Gastrocnemius medialis (tissue), 4 donors: ENCODE data around the gene CTSD. TPM values are rescaled to one million over a fixed set of nuclear protein-coding genes. Genes with fewer than 3 reads are reported as not detected.
"Not testable (repeated sequence)": the region's sequence is repeated elsewhere in the genome, so short reads cannot be mapped to it uniquely, and the experiment has no call there.

Experiments
- ATAC-seq, 2 donors: fragments of 150-250 bp; one replicate each; pipeline ENCODE4 v1.9.1; 2016
- DNase-seq, 2 donors: peaks; one replicate each; pipeline ENCODE4 v3.0.0-alpha.2; 2019
- H3K27ac ChIP-seq, 4 donors: fragments of 200-600 bp; sonication (generic); 1 replicate in 1 of 4; 2 replicates in 3 of 4; pipeline ENCODE4 v1.5.1; 2016 to 2018; ENCODE audit warnings: mild to moderate bottlenecking in 2 of 4, moderate library complexity in 1 of 4
- H3K27me3 ChIP-seq, 3 donors: fragments of 200-600 bp; sonication (generic) in 2 of 3; 1 replicate in 1 of 3; 2 replicates in 2 of 3; pipeline versions ENCODE4 v1.5.1 to v1.6.0; 2016 to 2019; ENCODE audit warnings: mild to moderate bottlenecking in 1 of 3, moderate library complexity in 1 of 3
- H3K36me3 ChIP-seq, 2 donors: fragments of 200-600 bp; sonication (generic) in 1 of 2; one replicate each; pipeline ENCODE4 v1.5.1; 2017 to 2018
- H3K4me1 ChIP-seq, 2 donors: fragments of 200-600 bp; sonication (generic) in 1 of 2; one replicate each; pipeline ENCODE4 v1.5.1; 2016 to 2017; ENCODE audit warnings: mild to moderate bottlenecking in 2 of 2
- H3K4me3 ChIP-seq, 4 donors: fragments of 200-600 bp; sonication (generic) in 3 of 4; 1 replicate in 1 of 4; 2 replicates in 3 of 4; pipeline ENCODE4 v1.5.1; 2016 to 2019; ENCODE audit warnings: mild to moderate bottlenecking in 2 of 4
- H3K9me3 ChIP-seq, 3 donors: fragments of 200-600 bp; sonication (generic) in 2 of 3; 1 replicate in 1 of 3; 2 replicates in 2 of 3; pipeline ENCODE4 v1.5.1; 2016 to 2019
- CTCF ChIP-seq, 5 experiments: fragments of 450-650 bp in 3 of 5; fragments of 200-600 bp in 2 of 5; sonication (generic) in 2 of 5; IDR thresholded peaks in 4 of 5; conservative IDR thresholded peaks in 1 of 5; 1 replicate in 4 of 5; 2 replicates in 1 of 5; pipeline ENCODE4 v1.5.1; 2016 to 2019; ENCODE audit warnings: antibody characterized with exemption in 5 of 5, mild to moderate bottlenecking in 3 of 5, moderate library complexity in 3 of 5
- POLR2A ChIP-seq, 2 donors: fragments of 450-650 bp; IDR thresholded peaks; one replicate each; pipeline ENCODE4 v1.6.1; 2017; ENCODE audit warnings: antibody characterized with exemption in 2 of 2, mild to moderate bottlenecking in 2 of 2, moderate library complexity in 2 of 2
- in situ Hi-C, 4 donors: fragments of 200-750 bp; cut with MboI; loops; one replicate each; pipeline versions ENCODE4 v1.15.0 to v1.8.0; 2017; ENCODE audit warnings: low sequenced_read_pairs in 4 of 4
- intact Hi-C: fragments of 100-400 bp; cut with DNase I; formaldehyde crosslinking; loops from one replicate; pipeline ENCODE4 v1.15.1; 2023; ENCODE audit warnings: low total_unique reads
- total RNA-seq, 4 donors: library from RNA; depleted of rRNA; stranded (reverse); fragments of >200 nt; gene quantifications; one replicate each; pipeline versions ENCODE4 v1.1.0 to v1.2.3, GENCODE V29; 2016

Gene CTSD
- 100 to 1,000 TPM; 490 to 981 (median 845) TPM for total RNA-seq

DNA sequence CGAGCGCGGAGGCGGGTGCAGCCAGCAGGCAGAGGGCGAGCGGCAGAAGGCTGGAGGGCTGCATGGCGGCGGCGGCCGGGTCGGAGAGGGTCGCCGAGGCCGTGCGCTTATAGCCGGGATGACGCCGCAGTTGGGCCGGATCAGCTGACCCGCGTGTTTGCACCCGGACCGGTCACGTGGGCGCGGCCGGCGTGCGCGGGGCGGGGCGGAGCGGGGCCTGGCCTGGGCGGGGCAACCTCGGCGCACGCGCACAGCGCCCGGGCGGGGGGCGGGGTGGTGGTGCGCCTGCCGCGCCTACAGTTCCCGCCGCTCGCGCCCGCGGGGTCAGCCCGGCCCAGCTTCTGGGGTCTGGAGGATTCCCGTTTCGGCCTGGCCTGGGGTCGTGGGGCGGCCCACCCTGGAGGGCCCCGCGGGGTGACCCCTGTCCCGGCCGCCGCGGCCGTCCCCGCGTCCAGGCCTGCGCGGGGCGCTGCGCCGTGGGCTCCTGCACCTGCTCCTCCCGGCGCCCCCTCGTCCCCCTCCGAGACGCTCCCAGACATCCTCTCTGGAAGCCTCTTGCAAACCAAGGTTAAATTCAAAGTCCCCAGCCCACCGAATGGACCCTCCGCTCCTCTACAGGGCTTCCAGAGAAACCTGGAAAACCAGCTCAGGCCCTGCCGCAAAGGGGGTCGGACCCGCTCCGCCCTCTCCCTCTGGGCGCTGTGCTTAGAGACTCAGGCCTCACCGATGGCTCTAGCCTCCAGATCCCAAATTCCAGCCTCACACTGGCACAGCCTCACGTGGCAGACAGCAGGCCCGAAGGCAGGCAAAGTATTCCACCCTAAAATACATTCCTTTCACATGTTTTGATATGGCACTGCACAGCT is at the start of gene CTSD:
CTSD (minus strand) TSS at position 132 of the 866 bp plus-strand sequence; CDS start at position 64, 68 bp downstream.
- intact Hi-C loops (loop anchor here (1.0 to 10.0 kb wide), 3 partner anchors 15 to 621 kb away; no protein-coding TSS in a partner anchor), in situ Hi-C loops (no loop called here)
- DNase-seq, result peak; percentile 85 to 89
- Histone ChIP-seq H3K4me3 (peak within 1 kb of the TSS; percentile 79 to 99 (median 94)), H3K9me3 (no peaks in the 10 kb centered on the region), H3K4me1 (peaks cover 32 to 38% of the 10 kb centered on the region in 2 donors), H3K27me3 (no peaks in the 10 kb centered on the region), H3K36me3 (peaks cover 0 to 5% of the 10 kb centered on the region in 2 donors), H3K27ac (peak within 1 kb of the TSS; percentile 98 to 100 (median 100))
- TF ChIP-seq POLR2A (IDR thresholded peaks at IDR 0.05), result peak; percentile 95 to 97
- TF ChIP-seq CTCF (IDR thresholded peaks at IDR 0.05 in 4 of 5, conservative IDR thresholded peaks at IDR 0.05 in 1 of 5), result peak in 2 of 5 experiments; percentile 10 to 24
- peak; percentile 48 to 51 for ATAC-seq

- in situ Hi-C loops, H3K27me3 ChIP-seq: not testable (repeated sequence)
These were observed 49.6 kb upstream of the CTSD start for GRCh38 chr11:1813356-1813755.

DNA sequence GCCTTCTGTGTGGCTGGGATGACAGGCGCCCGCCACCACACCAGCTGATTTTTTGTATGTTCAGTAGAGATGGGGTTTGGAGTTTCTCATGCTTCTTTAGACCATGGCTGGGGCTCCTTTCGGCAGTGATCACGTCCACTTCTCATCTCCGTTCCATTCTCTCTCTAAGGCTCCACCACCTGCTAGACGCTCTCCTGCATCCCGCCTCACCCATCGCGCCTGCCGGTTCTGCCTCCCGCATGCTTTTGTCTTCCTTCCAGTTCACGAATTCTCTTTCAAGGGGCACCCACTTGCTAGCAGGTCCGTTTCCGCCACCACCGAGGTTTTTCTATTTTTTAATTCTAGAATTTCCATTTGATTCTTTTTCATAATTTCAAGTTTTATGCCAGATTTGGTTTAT is 49.1 kb upstream of the CTSD start:
- DNase-seq, result no peak
- TF ChIP-seq CTCF (IDR thresholded peaks at IDR 0.05 in 4 of 5, conservative IDR thresholded peaks at IDR 0.05 in 1 of 5), result no peak
- no peak for TF ChIP-seq POLR2A (IDR thresholded peaks at IDR 0.05)
- intact Hi-C loops (no loop called here), in situ Hi-C loops (no loop called here)
- Histone ChIP-seq H3K27me3 (peaks cover 0 to 9% (median 6%) of the 10 kb centered on the region in 3 donors), H3K36me3 (no peaks in the 10 kb centered on the region), H3K9me3 (no peaks in the 10 kb centered on the region), H3K27ac (no peak overlapping the region), H3K4me1 (no peaks in the 10 kb centered on the region), H3K4me3 (no peak overlapping the region)
- no peak for ATAC-seq

More at GRCh38 chr11:1813356-1813755, 49.6 kb upstream of the CTSD start:
- H3K4me3 ChIP-seq, ATAC-seq, DNase-seq, H3K36me3 ChIP-seq, intact Hi-C loops, H3K4me1 ChIP-seq, H3K27ac ChIP-seq, H3K9me3 ChIP-seq: not testable (repeated sequence)

DNA sequence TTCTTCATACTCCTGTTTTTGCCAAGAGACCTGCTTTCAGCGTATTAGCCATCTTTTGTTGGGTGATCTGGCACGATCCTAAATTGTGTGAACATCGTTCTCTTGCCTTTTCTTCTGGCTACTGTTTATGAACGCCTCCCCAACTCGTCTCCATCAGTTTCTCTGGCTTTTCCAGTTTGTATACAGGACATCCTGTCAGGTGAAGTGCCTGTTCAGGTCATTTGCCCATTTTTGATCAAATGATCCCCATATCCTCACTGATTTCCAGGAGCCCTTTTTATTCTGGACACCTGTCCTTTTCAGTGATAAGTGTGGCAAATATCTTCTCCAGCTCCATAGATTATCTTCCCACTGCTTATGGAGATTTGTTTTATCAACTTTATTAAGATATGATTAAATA is 48.5 kb upstream of the CTSD start:
- intact Hi-C loops, result no loop called here

More for the DNA sequence above, 48.5 kb upstream of the CTSD start:
- Histone ChIP-seq H3K4me3 (no peak overlapping the region), H3K9me3 (no peaks in the 10 kb centered on the region), H3K27me3 (peaks cover 0 to 10% (median 9%) of the 10 kb centered on the region in 3 donors), H3K36me3 (no peaks in the 10 kb centered on the region), H3K4me1 (no peaks in the 10 kb centered on the region), H3K27ac (no peak overlapping the region)
- in situ Hi-C loops, result no loop called here
- ATAC-seq (no peak), DNase-seq (no peak)
- TF ChIP-seq CTCF (IDR thresholded peaks at IDR 0.05 in 4 of 5, conservative IDR thresholded peaks at IDR 0.05 in 1 of 5), result no peak
- TF ChIP-seq POLR2A (IDR thresholded peaks at IDR 0.05), result no peak
